HG03135 (cell line): ENCODE results near the gene HOXD12.

Source experiments
- ATAC-seq: cut with Tn5 transposase; IDR thresholded peaks from one replicate; pipeline ENCODE4 v1.9.1; 2021; ENCODE audit warnings: mild to moderate bottlenecking, moderate library complexity; ENCODE audit not compliant: unreplicated experiment

HOXD12 gene, protein sequence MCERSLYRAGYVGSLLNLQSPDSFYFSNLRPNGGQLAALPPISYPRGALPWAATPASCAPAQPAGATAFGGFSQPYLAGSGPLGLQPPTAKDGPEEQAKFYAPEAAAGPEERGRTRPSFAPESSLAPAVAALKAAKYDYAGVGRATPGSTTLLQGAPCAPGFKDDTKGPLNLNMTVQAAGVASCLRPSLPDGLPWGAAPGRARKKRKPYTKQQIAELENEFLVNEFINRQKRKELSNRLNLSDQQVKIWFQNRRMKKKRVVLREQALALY

DNA sequence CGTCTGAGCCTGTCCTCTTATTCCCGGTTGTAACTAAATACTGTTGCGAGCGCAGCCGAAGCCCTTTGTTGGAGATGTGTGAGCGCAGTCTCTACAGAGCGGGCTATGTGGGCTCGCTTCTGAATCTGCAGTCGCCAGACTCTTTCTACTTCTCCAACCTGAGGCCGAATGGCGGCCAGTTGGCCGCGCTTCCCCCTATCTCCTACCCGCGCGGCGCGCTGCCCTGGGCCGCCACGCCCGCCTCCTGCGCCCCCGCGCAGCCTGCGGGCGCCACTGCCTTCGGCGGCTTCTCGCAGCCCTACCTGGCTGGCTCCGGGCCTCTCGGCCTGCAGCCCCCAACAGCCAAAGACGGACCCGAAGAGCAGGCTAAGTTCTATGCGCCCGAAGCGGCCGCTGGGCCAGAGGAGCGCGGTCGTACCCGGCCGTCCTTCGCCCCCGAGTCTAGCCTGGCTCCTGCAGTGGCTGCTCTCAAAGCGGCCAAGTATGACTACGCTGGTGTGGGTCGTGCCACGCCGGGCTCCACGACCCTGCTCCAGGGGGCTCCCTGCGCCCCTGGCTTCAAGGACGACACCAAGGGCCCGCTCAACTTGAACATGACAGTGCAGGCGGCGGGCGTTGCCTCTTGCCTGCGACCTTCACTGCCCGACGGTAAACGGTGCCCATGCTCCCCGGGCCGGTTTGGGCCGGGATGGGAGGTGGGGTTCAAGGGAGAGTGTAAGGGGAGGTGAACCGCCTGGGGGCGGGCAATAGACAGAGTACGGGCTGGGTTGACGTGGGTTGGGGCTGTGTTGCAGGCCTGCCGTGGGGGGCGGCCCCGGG is at the start of gene HOXD12:
TSS of gene HOXD12 (plus strand) at position 68 of the 819 bp plus-strand sequence. CDS start at position 75, 7 bp downstream.
- ATAC-seq = no peak

DNA sequence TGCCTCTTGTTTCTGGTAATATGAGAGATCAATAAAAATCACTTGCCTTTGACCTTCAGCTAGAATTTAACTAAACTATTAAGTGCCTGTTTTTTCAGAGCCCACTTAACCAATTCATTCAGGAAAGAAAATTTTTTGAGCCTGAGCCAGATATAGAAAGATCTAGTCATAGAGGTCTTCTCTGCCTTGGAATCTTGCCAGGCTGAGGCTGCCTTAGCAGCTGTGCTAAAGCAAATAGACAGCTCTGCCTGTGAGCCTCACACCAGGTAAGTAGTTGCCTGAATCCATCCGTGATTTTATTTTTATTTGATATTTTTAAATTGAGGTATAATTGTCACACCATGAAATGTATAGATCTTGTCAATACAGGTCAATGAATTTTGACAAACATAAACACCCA is 43.2 kb upstream of the HOXD12 start:
- no peak for ATAC-seq

DNA sequence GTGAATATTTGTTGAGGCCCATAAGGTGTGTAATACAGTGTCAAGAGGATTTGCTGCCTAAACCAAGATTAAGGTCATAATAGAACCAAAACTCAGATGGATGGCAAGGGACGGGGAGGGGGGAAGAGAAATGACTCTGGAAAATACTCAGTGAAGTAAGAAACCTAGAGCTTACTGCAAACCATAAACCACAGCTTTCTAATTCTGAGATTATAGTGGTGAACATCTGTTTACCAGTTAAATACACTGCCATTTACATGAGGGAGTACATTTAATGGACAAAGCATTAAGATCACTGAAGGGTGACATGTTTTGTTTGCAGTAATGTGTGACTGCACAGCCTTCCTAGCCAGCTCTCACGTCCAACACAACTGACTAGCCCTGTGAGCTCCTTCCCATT is 35.6 kb upstream of the HOXD12 start:
- ATAC-seq = no peak

DNA sequence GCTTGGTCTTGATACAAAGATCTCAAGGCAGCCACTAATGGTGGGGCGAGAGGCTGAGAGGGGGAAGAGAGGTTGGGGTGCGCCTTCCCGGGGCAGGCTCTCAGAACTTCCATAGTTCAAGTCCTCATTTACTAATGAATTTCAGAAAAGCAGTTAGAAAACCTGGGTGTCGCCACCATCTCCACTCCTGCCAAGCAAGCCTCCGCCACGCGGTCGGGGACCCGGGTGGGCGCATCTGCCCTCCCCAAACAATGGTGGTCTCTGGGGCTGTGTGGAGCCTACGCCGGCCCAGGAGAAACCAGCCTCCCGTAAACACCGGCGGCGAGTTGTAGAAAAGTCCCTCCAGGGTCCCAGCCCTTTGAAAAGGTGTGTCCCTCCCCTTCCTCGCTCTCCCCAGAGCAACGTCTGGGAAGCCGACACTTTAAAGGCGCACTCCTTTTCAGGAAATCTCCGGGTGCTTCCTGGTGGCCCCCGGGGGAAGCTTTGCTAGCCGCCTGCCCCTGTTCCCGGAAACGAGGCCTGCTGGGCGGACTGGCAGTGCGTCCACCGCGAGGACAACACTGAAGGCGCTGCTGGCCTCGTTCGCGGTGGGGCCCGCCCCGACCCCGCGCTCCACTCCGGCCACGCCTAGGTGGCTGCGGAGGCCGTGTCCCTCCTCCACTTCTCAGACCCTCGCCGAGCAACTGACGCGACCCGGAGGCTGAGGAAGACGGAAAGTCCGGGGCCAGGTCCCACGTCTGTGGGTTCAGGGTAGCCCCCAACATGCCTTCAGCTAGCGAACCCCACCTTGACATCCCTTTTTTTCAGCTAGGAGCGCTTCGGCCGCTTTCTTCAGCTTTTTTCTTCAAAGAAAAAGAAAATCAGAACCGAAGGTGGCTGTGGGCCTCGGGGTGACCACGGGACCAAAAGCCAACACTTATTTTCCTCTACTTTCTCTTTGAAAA is 32.7 kb upstream of the HOXD12 start:
- no peak for ATAC-seq

DNA sequence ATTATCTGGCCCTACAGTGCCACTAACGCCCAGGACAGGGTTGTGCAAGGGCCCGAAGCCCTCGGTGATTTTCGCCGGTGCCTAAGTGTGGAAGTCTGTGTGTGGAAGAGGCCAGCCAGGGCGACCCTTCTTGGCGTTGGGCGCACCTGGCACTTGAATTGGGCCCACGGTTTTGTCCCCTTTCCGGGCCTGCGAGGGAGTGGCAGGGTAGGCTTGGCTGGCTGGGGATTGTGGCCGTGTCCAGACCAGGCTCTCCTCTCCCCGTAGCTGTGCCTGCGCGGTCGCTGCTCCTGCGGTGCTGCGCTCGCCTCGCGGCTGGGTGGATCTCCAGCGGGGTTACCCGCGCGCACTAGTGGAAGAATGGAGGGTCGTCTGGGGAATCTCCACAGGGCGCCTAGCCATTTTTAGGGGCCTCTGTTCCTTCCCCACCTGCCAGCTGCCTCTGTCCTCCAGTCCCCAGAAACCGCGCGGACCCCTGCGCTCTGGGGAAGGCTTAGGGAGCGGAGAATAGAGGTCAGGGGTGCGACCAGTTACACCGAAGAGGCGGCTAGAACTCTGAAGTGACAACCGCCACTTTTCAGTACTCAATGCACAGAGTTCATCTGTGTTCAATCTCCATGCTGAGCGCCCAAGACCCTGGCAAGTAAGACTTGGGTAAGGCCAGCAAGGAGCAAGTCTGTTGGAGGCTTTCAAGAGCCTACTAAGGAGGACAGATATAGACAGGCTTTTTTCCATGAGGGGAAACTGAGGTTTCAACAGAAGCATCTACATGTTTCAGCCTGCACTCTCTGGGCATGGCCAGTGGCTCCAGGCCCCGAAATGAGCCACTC is 31.8 kb upstream of the HOXD12 start:
- ATAC-seq = no peak

DNA sequence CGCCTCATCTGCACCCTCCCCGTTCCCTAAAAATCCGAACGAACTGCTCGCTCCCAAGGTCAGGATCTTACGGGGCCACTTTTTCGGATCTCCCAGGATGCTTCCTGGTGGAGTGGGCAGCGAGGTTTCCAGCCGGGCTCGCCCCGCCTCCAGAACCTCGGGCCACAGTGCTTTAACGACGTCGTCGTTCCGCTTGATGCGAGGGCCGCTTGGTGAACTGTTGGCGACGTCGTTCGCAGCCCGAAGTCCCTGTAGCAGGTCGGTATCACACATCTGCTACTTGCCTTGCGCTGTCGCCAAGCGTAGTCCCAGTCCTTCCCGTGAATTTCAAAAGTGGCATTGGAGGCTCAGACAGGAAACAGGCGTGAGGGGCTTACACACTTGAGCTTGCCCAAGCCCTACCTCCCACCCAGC is 31.2 kb upstream of the HOXD12 start:
- no peak for ATAC-seq

DNA sequence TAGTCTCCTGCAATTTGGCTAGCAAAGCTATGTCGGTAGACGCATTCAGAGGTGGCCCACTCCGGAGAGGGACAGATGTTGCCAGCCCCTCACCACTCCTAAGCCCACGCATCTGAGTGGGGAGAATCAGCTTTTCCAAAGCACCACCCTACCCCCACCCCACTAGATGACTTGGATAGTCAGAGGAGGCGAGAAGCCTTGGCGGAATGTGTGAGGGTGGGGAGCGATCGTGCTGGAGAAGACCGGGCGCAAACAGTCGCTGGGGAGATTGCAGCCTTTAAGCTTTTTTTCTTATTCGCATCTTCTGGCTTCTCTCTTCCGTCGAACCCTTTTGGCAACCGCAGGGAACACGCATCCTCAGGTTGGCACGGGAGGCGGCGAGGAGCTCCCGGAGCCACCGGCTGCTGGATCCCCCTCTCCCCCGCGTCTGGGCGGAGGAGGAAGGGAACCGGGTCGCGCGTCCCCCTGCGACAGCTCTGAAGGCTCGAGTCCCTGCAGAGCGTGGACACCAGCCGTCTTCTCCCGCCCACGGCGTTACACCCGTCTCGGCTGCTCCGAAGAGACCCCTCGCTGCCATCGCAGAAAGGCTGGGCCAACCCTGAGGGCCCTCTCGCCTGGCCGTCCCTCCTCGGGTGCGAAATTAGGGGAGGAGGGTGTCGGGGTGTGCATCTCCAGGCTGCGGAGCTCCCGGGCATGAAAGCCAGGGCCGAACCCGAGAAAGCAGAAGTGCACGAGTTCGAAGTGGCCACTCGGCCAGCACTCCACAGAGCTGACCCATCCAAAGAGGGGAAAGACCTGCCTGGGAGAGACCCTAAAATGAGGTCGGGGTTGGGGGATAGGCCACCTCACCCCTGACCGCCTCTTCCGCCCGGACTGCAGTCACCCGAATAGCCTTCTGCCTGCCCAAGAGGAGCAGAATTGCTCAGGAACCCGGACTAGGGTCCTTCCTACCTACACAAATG is 28.0 kb upstream of the HOXD12 start:
- no peak for ATAC-seq

DNA sequence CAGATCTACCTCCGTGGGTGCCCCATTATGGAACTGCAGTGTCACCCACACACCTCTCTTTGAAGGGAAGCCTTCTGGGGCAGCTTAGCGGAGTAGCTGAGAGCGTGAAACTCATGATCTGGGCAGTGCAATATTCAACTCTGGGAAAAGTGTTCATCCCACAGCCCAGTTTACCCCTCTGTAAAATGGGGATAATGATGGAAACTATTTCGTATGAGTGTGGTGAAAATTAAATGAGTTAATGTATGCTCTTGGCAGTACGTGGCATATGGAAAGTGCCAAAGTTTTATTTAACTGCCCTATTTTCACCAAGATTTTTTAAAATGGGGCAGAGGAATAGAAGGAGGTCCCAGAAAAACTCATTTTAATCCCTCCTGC is 27.3 kb upstream of the HOXD12 start:
- no peak for ATAC-seq

DNA sequence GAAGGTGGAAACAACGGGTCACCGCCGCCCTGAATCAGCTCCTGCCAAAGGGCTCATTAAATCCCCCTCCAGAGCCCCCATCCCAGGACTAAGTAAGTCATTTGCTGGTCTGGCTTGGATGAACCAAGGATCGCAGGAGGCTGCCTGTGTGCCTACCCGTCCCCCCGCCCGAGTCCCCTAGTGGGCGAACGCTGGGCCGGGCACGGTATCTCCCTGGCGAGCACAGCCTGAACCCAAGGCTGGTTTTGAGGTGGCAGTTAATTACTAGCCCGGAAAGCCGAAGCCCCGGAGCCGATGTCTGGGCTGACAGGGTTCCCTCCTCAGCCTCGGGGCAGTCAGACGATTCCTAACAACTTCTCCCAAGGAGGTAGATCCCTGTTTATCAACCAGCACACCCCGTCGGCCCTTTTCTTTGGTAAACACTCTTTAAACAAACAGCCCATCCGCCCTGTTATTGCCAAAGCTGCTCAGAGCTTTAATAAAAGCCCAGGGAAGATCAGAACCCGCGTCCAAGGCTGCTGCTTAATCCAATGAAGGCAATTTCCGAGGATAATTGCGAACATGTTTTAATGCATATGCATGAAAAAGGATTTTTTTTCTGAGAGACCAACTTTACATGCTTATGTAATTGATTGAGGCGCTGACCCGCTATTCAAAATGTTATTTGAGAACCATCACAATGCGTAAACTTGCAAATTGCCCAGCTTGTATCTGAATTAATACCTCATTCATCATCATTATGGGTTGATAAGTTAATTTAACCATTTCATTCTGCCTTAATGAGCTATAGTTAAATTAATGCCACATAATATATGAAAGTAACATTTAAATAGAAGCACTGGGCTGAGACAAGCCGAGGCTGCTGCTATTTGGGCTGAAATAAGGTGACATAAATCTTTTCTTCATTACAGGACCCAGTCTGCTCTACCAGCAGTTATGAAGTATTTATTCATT is 26.4 kb upstream of the HOXD12 start:
- ATAC-seq = no peak

DNA sequence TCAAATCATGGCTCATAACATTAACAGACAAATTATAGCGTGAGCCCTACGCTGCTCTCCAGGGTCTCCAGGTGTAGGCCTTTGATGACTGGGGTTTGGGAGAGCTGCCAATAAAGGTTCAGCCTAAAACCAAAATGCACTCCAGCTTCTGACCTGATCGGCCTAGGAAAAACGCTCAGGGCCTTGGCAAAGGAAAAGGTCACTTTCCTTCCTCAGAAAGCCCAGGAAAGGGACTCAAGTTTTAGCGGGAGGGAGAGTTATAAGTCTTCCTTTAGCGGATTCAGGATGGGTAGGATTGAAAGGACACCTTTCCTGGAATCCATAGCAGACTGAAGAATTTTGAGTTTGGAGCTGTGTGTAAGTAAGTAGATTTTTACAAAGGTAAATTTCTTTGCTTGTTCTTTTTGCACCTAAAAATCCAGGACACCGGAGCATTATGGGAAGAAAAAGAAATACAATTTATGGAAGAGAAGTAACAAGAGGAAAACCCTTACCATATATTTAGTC is 24.6 kb upstream of the HOXD12 start:
- ATAC-seq = no peak

DNA sequence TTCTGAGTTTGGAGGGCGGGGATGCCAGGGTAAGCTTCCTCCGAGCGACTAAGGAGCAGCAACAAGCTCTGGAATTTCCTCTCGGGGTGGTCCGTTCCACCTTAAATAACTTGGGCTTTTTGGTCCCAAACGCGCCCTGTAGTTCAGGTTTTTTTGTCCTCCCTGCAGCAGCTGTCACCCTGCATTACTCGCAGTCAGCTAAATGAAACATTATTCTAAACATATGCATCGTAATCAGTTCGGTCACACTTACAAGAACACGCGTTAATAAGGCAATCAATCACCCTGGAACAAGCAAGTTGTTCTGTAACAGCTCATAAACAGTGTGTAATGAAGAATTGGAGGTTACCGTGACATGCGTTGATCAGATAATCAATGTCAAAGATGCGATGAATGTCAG is 24.1 kb upstream of the HOXD12 start:
- no peak for ATAC-seq

DNA sequence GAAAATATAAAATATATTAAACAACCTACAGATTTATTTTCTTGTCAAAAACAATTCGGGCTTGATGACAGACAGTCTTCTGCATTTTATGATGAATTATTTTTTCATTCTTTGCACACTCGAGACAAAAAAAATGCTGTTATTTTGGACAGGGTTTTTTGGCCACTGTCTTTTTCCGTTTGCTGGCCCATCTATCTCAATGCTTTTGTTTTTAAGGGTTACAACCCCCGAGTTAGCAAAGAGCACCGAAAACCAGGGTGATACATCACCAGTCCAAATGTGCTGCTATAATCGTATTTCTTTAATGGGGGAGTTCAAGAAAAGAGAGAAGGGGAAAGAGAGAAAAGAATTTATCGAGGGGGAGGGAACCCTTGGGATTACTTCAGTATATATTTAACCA is 23.5 kb upstream of the HOXD12 start:
- no peak for ATAC-seq

DNA sequence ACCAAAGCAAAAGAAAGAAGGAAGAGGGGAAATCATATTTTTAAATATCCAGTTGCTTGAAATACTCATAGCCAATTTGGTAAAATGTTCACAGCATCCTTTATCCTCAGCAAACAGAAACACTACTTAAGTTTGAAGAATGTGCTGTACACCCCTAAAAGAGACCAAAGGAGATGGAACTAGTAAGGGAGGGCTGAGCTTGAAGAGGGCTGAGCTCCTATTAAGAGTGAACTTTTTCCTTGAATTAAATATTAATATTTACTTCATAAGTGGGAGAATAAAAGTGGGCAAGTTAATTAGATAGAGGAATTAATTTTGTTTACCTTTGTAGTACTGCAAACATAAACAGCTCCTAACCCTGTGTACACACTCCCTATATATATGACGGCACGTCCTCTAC is 22.8 kb upstream of the HOXD12 start:
- ATAC-seq = no peak

DNA sequence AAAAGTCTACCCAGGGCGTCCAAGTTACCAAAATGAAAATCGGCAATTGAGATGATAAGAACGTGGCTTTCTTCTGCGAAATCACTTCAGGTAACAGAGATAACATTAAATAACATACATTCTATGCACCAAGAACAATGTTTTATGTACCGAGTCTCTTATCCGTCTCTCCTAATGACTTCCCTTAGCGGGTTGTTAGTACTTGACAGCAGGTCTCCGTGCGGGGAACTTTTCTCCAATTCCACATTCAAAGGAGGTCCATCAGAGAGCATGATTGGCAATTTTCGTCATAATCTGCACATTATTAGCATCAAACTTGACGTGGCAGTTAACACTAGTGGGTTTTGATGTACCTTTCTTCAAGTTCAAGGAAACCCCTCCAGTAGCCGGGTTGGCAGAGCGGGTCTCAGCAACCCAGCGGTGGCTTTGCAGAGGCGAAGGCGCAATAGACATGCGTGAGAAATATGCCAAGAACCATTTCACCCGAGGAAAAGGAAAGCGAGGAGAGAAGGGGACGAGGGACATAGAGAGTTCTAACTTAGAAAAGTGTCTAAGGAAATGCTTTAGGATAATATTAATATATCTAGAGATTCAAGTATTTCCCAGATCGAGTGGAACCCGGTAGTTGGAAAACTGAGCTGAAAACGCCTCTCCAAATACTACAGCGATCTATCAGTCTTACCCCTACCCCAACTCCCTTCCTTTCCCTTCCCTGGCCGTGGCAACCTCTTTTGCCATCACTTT is 20.9 kb upstream of the HOXD12 start:
- ATAC-seq = no peak

DNA sequence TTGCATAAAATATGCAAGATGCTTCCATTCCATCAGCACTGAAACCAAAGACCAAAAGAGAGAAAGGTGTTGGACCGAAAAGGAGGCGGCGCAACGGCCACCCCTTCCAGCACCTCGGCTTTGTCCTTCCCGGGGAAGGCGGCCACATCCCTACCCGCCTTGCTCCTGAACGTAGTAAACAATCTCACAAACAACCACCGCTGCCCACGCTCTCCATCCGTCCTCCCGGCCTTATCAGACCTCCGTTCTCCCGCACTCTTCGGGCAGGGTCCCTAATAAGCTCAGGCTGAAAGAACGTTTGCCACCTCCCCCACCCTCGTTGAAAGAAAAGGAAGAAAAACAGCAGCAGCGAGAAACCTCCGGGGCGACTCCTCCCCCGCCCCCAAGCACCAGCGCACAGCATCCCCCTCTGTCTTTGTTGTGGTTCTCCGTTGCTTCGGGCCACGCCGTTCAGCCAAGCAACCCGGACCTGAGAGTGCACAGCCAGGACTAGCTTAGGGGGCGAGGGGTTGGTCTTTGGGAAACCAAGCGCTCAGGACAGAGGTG is 20.2 kb upstream of the HOXD12 start:
- no peak for ATAC-seq

DNA sequence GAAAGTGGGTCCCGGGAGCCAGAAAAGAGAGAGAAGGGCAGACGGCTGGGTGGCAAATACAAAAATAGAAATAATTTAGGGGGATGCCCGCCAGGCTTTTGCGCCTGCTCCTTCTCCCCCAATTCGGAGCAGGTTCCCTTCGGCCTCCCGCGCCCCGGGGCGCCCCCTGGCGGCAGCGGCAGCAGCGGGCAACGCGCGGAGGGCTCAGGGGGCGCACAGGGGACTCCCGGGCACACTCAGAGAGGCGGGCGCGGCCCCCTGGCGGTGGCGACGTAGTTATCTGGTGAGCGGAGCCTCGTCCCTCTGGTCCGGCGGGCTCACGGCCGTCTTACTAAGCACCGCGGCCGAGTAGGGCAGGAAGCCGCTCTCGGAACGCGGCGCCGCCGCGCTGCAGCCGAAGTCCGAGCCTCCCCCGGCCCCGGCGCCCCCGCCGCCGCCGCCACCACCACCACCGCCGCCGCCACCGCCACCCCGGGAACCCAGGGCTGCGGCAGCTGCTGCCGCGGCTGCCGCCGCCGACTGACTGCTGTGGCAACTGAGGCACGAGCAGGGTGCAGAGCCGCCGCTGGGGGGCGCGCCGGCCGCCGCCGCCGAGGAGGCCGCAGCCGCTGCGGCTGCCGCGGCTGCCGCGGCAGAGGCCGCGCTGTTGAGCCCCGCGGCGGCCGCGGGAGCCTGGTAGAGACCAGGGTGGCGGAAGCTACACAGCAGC is 19.6 kb upstream of the HOXD12 start:
- ATAC-seq = no peak
